Measurements from ENCODE around the gene TPSAB1.

TPSAB1 gene

GRCh38 chr16:1282324-1282973 is 41.9 kb downstream of the TPSAB1 start:
- H3K9me3 ChIP-seq (ENCODE audit: insufficient read depth, low read length, severe bottlenecking): no peaks in the 10 kb centered on the region
- H3K36me3 ChIP-seq (ENCODE audit: insufficient read depth, low read length): no peaks in the 10 kb centered on the region
- H4K20me1 ChIP-seq (ENCODE audit: insufficient read depth, low read length): no peaks in the 10 kb centered on the region
- H3K79me2 ChIP-seq (ENCODE audit: insufficient read depth, low read length): no peaks in the 10 kb centered on the region
- H3K4me2 ChIP-seq (ENCODE audit: insufficient read depth, low read length): no peak overlapping the region
- ATAC-seq (ENCODE audit: insufficient read depth, low read depth) (no peak), DNase-seq (no peak)
- TF ChIP-seq CTCF (IDR thresholded peaks at IDR 0.05; ENCODE audit: borderline replicate concordance, extremely low read depth, low read length, poor library complexity, severe bottlenecking): no peak
- TF ChIP-seq EZH2 (IDR thresholded peaks at IDR 0.05; ENCODE audit: borderline replicate concordance, low read depth, low read length, severe bottlenecking): no peak
- H2AFZ ChIP-seq (ENCODE audit: low read depth, low read length): no peak overlapping the region
- H3K4me3 ChIP-seq (ENCODE audit: low read depth in 1 of 2, low read length in 2 of 2): no peak overlapping the region
- H3K4me1 ChIP-seq (ENCODE audit: insufficient read depth, low read length): no peaks in the 10 kb centered on the region
- no peak overlapping the region for H3K27ac ChIP-seq (ENCODE audit: low read length)
- no peak overlapping the region for H3K9ac ChIP-seq (ENCODE audit: low read depth, low read length)
- H3K27me3 ChIP-seq (ENCODE audit: insufficient read depth, low read length, poor library complexity): no peaks in the 10 kb centered on the region

GRCh38 chr16:1283296-1283695 is 42.8 kb downstream of the TPSAB1 start:
- no peak for TF ChIP-seq EZH2 (IDR thresholded peaks at IDR 0.05; ENCODE audit: borderline replicate concordance, low read depth, low read length, severe bottlenecking)
- TF ChIP-seq CTCF (IDR thresholded peaks at IDR 0.05; ENCODE audit: borderline replicate concordance, extremely low read depth, low read length, poor library complexity, severe bottlenecking): no peak
- H3K4me2 ChIP-seq (ENCODE audit: insufficient read depth, low read length): no peak overlapping the region
- ATAC-seq (ENCODE audit: insufficient read depth, low read depth): no peak
- no peaks in the 10 kb centered on the region for H3K79me2 ChIP-seq (ENCODE audit: insufficient read depth, low read length)
- no peak overlapping the region for H2AFZ ChIP-seq (ENCODE audit: low read depth, low read length)
- no peaks in the 10 kb centered on the region for H3K27me3 ChIP-seq (ENCODE audit: insufficient read depth, low read length, poor library complexity)
- DNase-seq: no peak
- H3K4me3 ChIP-seq (ENCODE audit: low read depth in 1 of 2, low read length in 2 of 2): no peak overlapping the region
- H3K9ac ChIP-seq (ENCODE audit: low read depth, low read length): no peak overlapping the region
- no peaks in the 10 kb centered on the region for H4K20me1 ChIP-seq (ENCODE audit: insufficient read depth, low read length)
- no peaks in the 10 kb centered on the region for H3K36me3 ChIP-seq (ENCODE audit: insufficient read depth, low read length)
- no peaks in the 10 kb centered on the region for H3K9me3 ChIP-seq (ENCODE audit: insufficient read depth, low read length, severe bottlenecking)
- no peak overlapping the region for H3K27ac ChIP-seq (ENCODE audit: low read length)
- H3K4me1 ChIP-seq (ENCODE audit: insufficient read depth, low read length): no peaks in the 10 kb centered on the region

GRCh38 chr16:1283996-1284616 is 43.6 kb downstream of the TPSAB1 start:
- Histone ChIP-seq H3K9me3 (ENCODE audit: insufficient read depth, low read length, severe bottlenecking) (no peaks in the 10 kb centered on the region), H3K9ac (ENCODE audit: low read depth, low read length) (no peak overlapping the region), H3K36me3 (ENCODE audit: insufficient read depth, low read length) (no peaks in the 10 kb centered on the region), H3K27me3 (ENCODE audit: insufficient read depth, low read length, poor library complexity) (no peaks in the 10 kb centered on the region), H3K27ac (ENCODE audit: low read length) (no peak overlapping the region), H2AFZ (ENCODE audit: low read depth, low read length) (no peak overlapping the region), H3K4me1 (ENCODE audit: insufficient read depth, low read length) (no peaks in the 10 kb centered on the region), H3K4me3 (ENCODE audit: low read depth in 1 of 2, low read length in 2 of 2) (no peak overlapping the region), H3K79me2 (ENCODE audit: insufficient read depth, low read length) (no peaks in the 10 kb centered on the region), H3K4me2 (ENCODE audit: insufficient read depth, low read length) (no peak overlapping the region), H4K20me1 (ENCODE audit: insufficient read depth, low read length) (no peaks in the 10 kb centered on the region)
- no peak for TF ChIP-seq EZH2 (IDR thresholded peaks at IDR 0.05; ENCODE audit: borderline replicate concordance, low read depth, low read length, severe bottlenecking)
- no peak for TF ChIP-seq CTCF (IDR thresholded peaks at IDR 0.05; ENCODE audit: borderline replicate concordance, extremely low read depth, low read length, poor library complexity, severe bottlenecking)
- no peak for ATAC-seq (ENCODE audit: insufficient read depth, low read depth)
- DNase-seq: no peak
